BJ (cell line): Measurements from ENCODE around the gene ELANE. TPM values are rescaled to one million over a fixed set of nuclear protein-coding genes. Genes with fewer than 3 reads are reported as not detected.

Experiments used
- CTCF ChIA-PET: fragments of 350-600 bp; formaldehyde crosslinking; extraction: SDS; loops from one replicate; lab custom pipeline; 2021; ENCODE audit warnings: antibody characterized with exemption, inconsistent platforms; lab: Yijun Ruan, JAX
- POLR2A ChIA-PET: fragments of 300-600 bp; sonication (Branson Sonifier 250); formaldehyde crosslinking; extraction: SDS; loops from one replicate; lab custom pipeline; 2021; ENCODE audit warnings: antibody characterized with exemption; lab: Charles Lee
- DNase-seq: peaks from one replicate; pipeline ENCODE4 v3.0.0-alpha.2; 2011; ENCODE audit warnings: low read depth
- H3K27me3 ChIP-seq: 2 replicates; pipeline ENCODE4 v1.6.0; 2011; ENCODE audit warnings: low read length; ENCODE audit not compliant: control insufficient read depth, insufficient read depth
- H3K36me3 ChIP-seq: 2 replicates; pipeline ENCODE4 v1.5.1; 2011; ENCODE audit warnings: low read length; ENCODE audit not compliant: control insufficient read depth, insufficient read depth
- H3K4me3 ChIP-seq: 2 replicates; pipeline ENCODE4 v1.5.1; 2011; ENCODE audit warnings: low read depth, mild to moderate bottlenecking, control low read depth, low read length
- polyA plus RNA-seq: library from polyadenylated mRNA; depleted of rRNA; stranded (reverse); fragments of >200 nt; gene quantifications from 2 replicates; pipeline ENCODE4 v1.2.3, GENCODE V29; 2011
- TF ChIP-seq, protein P1 (sequence below): IDR thresholded peaks from 2 replicates; pipeline ENCODE4 v1.5.1; 2011; ENCODE audit warnings: low read depth, mild to moderate bottlenecking, control low read depth, inconsistent platforms, low read length, moderate library complexity; ENCODE audit not compliant: insufficient read depth

ELANE gene
- polyA plus RNA-seq, 1 experiment: 0.12 TPM

DNA sequence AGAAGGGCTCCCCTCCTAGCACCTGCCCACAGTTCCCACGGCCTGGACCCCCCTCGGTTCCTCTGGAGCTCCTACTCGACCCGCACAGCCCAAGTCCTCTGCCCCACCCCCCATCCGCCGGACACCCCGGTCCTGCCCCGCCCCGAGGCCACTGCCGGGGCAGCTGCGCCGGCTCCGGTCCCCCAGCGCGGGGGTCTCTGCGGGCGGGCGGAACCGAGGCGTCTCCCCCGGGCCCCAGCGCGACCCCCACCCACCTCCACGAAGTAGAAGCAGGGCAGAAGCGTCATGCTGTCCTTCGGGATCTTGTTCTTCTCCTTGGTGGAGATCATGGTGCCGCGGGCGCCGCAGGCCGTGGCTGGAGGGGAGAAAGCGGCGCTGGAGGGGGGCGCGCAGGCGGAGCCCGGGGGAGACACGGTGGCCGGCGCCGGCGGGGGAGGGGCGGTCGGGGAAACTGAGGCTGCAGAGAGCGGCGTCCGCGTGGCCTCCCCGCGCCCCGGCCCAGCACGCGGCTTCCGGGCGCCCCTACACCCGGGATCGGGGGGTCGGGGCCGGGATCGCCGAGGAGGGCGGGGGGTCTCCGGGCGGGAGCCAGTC, 30.8 kb upstream of the ELANE start:
- ChIA-PET POLR2A (no interaction called here), CTCF (interaction anchor here (1.3 kb wide), 1 partner anchor 51 kb away, joined by 3 read pairs; no protein-coding TSS in a partner anchor)
- Histone ChIP-seq H3K4me3 (peak overlapping the region; percentile 40), H3K27me3 (no peaks in the 10 kb centered on the region), H3K36me3 (no peaks in the 10 kb centered on the region)
- no peak for DNase-seq
- TF ChIP-seq, protein P1, sequence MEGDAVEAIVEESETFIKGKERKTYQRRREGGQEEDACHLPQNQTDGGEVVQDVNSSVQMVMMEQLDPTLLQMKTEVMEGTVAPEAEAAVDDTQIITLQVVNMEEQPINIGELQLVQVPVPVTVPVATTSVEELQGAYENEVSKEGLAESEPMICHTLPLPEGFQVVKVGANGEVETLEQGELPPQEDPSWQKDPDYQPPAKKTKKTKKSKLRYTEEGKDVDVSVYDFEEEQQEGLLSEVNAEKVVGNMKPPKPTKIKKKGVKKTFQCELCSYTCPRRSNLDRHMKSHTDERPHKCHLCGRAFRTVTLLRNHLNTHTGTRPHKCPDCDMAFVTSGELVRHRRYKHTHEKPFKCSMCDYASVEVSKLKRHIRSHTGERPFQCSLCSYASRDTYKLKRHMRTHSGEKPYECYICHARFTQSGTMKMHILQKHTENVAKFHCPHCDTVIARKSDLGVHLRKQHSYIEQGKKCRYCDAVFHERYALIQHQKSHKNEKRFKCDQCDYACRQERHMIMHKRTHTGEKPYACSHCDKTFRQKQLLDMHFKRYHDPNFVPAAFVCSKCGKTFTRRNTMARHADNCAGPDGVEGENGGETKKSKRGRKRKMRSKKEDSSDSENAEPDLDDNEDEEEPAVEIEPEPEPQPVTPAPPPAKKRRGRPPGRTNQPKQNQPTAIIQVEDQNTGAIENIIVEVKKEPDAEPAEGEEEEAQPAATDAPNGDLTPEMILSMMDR: no peak

DNA sequence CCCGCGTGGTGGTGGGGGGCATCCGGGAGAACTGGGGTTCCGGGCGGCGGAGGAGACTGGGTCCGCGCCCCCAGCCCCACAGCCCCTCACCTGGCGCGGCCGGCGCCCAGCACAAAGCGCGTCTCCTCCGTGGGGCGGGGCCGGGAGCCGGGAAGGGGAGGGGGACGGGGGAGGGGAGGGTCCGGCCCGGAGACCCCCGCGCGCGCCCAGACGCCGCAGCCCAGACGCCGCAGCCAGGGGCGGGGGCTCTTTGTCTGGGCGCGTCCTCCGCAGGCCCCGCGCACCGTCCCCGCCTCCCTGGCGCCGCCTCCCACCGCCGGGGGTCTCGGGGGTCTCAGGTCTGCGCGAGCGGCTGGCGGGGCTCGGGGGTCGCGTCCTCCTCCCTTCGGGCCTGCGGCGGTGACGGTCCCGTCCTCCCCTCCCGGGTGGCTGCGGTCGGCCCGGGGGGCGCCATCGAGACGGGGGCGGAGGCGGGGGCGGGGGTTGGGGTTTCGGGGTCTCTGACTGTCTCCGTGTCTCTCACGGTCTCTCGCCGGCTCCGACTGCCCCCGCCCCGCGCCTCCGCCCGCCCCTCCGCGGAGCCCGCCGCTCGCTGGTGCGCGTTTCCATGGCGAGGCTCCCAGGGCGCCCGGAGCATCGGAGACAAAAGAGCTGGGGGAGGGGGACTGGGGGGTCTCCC, 30.1 kb upstream of the ELANE start, which contains the start of gene PLPPR3:
Gene PLPPR3, minus strand, starts transcription at position 131 of the 679 bp plus-strand sequence. CDS start 396 bp downstream, outside the sequence.
- Histone ChIP-seq H3K36me3 (no peaks in the 10 kb centered on the region), H3K4me3 (peak within 1 kb of the TSS; percentile 40), H3K27me3 (no peaks in the 10 kb centered on the region)
- DNase-seq: no peak
- ChIA-PET CTCF (no interaction called here), POLR2A (no interaction called here)
- TF ChIP-seq, protein P1: no peak

DNA sequence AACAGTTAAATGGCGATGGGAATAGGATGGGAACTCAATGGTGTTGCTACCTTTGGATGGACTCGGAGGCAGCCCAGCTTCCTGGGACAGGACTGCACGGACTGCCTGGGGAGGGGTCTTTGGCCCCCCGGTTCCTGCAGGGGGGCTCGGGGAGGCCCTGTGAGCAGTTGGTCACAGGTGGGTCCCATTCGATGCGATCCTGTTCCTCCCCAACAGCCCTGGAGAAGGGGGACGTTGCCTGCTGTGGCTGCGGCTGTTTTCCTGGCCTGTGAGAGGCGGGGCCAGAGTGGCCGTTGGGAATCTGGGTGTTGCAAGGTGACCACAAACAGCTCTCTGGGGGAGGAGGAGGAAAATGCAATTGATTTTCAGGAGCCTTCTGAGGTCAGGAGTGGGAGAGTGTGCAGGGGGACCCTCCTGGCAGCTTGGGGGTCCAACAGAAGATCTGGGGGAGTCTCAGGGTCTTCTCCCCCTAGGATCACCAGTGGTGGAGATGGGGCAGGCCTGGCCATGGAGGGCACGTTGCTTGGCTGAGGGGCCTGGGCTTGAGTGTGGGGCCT, 28.5 kb upstream of the ELANE start:
- POLR2A ChIA-PET: no interaction called here
- no peak for DNase-seq

DNA sequence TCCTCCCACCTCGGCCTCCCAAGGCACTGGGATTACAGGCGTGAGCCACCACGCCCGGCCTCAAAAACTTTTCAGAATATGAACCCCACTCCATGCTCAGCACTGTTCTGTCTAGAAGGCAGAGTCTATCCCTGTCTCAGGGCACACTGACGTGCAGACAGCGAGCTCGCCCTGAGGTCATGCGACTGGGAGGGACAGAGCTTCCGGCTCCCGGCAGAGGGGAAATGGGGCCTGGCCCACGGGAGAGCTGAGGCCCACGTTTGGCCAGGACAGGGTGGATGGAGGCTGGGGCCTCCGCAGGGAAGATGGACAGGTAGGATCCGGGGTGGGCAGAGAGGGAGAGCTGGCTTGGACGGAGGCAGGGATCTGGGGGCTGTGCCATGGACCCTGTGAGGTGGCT, 27.2 kb upstream of the ELANE start:
- TF ChIP-seq, protein P1: no peak
- DNase-seq: no peak
- CTCF ChIA-PET: interaction anchor here (1.0 kb wide), 2 partner anchors 9 to 55 kb away, joined by 3 read pairs; no protein-coding TSS in a partner anchor
- POLR2A ChIA-PET: no interaction called here
- Histone ChIP-seq H3K4me3 (no peak overlapping the region), H3K27me3 (no peaks in the 10 kb centered on the region), H3K36me3 (no peaks in the 10 kb centered on the region)

More for the DNA sequence above, 28.5 kb upstream of the ELANE start:
- TF ChIP-seq, protein P1: no peak
- Histone ChIP-seq H3K4me3 (no peak overlapping the region), H3K36me3 (no peaks in the 10 kb centered on the region), H3K27me3 (no peaks in the 10 kb centered on the region)
- CTCF ChIA-PET: interaction anchor here (0.6 kb wide), 1 partner anchor 35 kb away, joined by 4 read pairs; no protein-coding TSS in a partner anchor

DNA sequence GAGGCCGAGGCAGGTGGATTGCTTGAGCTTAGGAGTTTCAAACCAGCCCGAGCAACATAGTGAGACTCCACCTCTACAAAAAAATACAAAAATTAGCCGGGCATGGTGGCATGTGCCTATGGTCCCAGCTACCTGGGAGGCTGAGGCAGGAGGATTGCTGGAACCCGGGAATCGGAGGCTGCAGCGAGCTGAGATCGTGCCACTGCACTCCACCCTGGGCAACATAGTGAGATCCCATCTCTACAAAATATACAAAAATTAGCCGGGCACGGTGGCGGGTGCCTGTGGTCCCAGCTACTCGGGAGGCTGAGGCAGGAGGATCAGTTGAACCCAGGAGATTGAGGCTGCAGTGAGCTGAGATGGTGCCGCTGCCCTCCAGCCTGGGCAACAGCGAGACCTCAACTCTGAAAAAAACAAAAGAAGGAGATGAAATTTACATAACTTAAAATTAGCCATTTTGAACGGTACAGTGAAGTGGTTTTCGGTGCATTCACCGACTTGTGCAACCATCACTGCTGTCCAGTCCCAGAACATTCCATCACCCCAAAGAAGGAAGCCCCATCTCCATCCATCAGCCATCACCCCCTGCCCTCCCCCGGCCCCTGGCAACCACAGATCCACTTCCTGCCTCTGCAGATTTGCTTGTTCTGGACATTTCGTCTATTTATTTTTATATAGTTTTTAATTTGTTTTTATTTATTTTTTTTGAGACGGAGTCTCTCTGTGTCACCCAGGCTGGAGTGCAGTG, 26.0 kb upstream of the ELANE start:
- no peak for DNase-seq
- Histone ChIP-seq H3K27me3 (no peaks in the 10 kb centered on the region), H3K4me3 (no peak overlapping the region), H3K36me3 (no peaks in the 10 kb centered on the region)
- POLR2A ChIA-PET: no interaction called here
- CTCF ChIA-PET: interaction anchor here (1.1 kb wide), 1 partner anchor 34 kb away, joined by 3 read pairs; no protein-coding TSS in a partner anchor
- TF ChIP-seq, protein P1: no peak
